Left lung (tissue), 10 donors: ENCODE data around the gene NPIPA5. TPM values are rescaled to one million over a fixed set of nuclear protein-coding genes. Genes with fewer than 3 reads are reported as not detected.
"Not testable (repeated sequence)": the region's sequence is repeated elsewhere in the genome, so short reads cannot be mapped to it uniquely, and the experiment has no call there.

Experiments used
- ATAC-seq: fragments of 200-7000 bp; cut with Tn5 transposase; one replicate; pipeline ENCODE4 v1.9.1; 2020; ENCODE audit warnings: moderate library complexity
- DNase-seq, 4 donors: peaks; one replicate each; pipeline ENCODE4 v3.0.0-alpha.2; 2013 to 2020
- H3K27ac ChIP-seq, 2 donors: fragments of 200-600 bp; sonication (generic) in 1 of 2; one replicate each; pipeline versions ENCODE4 v1.5.0 to v1.8.0; 2020 to 2021
- H3K27me3 ChIP-seq, 2 donors: fragments of 200-600 bp; sonication (generic) in 1 of 2; one replicate each; pipeline versions ENCODE4 v1.5.0 to v1.8.0; 2020 to 2021
- H3K36me3 ChIP-seq, 2 donors: fragments of 200-600 bp; sonication (generic) in 1 of 2; one replicate each; pipeline versions ENCODE4 v1.5.0 to v1.8.0; 2020 to 2021
- H3K4me1 ChIP-seq, 2 donors: fragments of 200-600 bp; one replicate each; pipeline ENCODE4 v1.8.0; 2021
- H3K4me3 ChIP-seq, 2 donors: fragments of 200-600 bp; sonication (generic) in 1 of 2; one replicate each; pipeline versions ENCODE4 v1.5.0 to v1.8.0; 2020 to 2021; ENCODE audit warnings: mild to moderate bottlenecking in 1 of 2
- H3K9me3 ChIP-seq, 2 donors: fragments of 200-600 bp; sonication (generic) in 1 of 2; one replicate each; pipeline versions ENCODE4 v1.5.0 to v1.8.0; 2020 to 2021
- intact Hi-C, 2 donors: fragments of 100-400 bp; cut with DNase I; formaldehyde crosslinking; loops; one replicate each; pipeline versions ENCODE4 v1.11.2 to v1.14.2; 2022
- polyA plus RNA-seq, 6 donors: library from polyadenylated mRNA; unstranded; fragments of 120-200 nt; gene quantifications; one replicate each; pipeline ENCODE4 v1.2.1, GENCODE V29; 2013; ENCODE audit not compliant: insufficient read length in 6 of 6
- total RNA-seq, 2 donors: library from RNA; stranded (reverse); fragmentation: NEBNext Ultra II Directional; extraction: Animal tissue kit (Norgen Biotek cat#: 25700); gene quantifications; one replicate each; pipeline ENCODE4 v1.2.1, GENCODE V29; 2021
- TF ChIP-seq, protein P1 (sequence below), 2 donors: fragments of 200-600 bp; sonication (generic) in 1 of 2; IDR thresholded peaks; one replicate each; pipeline versions ENCODE4 v1.5.0 to v1.8.0; 2021; ENCODE audit warnings: antibody characterized with exemption in 2 of 2
- donor health status: DM: no; HTN: yes; CAD: no.
- donor health status: DM: no; HTN: no; CAD: no.

NPIPA5 gene
- total and polyA plus RNA-seq, 8 donors: 2.5 to 60.3 (median 28.4) TPM

DNA sequence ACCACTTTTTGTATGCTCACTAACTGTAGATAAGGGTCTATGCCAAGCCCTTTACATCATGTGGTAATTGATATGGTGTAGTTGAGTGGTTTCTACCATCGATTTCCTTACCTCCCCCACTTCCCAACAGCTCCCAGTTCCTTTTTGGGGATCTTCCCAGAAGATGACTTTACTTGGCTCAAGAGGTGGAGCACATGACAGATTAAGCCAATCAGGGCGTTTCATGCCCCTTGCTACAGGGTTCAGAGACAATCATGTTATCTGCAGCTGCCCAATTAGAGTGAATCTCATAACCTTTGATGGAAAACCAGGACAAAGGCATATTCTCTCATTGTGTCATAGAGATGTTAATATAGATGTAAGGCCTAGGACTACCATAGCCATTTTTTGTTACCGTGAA, 40.1 kb upstream of the NPIPA5 start:
- no peak for ATAC-seq
- H3K9me3 ChIP-seq: no peaks in the 10 kb centered on the region
- TF ChIP-seq, protein P1, sequence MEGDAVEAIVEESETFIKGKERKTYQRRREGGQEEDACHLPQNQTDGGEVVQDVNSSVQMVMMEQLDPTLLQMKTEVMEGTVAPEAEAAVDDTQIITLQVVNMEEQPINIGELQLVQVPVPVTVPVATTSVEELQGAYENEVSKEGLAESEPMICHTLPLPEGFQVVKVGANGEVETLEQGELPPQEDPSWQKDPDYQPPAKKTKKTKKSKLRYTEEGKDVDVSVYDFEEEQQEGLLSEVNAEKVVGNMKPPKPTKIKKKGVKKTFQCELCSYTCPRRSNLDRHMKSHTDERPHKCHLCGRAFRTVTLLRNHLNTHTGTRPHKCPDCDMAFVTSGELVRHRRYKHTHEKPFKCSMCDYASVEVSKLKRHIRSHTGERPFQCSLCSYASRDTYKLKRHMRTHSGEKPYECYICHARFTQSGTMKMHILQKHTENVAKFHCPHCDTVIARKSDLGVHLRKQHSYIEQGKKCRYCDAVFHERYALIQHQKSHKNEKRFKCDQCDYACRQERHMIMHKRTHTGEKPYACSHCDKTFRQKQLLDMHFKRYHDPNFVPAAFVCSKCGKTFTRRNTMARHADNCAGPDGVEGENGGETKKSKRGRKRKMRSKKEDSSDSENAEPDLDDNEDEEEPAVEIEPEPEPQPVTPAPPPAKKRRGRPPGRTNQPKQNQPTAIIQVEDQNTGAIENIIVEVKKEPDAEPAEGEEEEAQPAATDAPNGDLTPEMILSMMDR (IDR thresholded peaks at IDR 0.05): no peak
- intact Hi-C loops: no loop called here
- H3K27me3 ChIP-seq: no peaks in the 10 kb centered on the region
- no peak for DNase-seq
- no peak overlapping the region for H3K27ac ChIP-seq
- no peaks in the 10 kb centered on the region for H3K4me1 ChIP-seq
- H3K36me3 ChIP-seq: no peaks in the 10 kb centered on the region
- no peak overlapping the region for H3K4me3 ChIP-seq

DNA sequence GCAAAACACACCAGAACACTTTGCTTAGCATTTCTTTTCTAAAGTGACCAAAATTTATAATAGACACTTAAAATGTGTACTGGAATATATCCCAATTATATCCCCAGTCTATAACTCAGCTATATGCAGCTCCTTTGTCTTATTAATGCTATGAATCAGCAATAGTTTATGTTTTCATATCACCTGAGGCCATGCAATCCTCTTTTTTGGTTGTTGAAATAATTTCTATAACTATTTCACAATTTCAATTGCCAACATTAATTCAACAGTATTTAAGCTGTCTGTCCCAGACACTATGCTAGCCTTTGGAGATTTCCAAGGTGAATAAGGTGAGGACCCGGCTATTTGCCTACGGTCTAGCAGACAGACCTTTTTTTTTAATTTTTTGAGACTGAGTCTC, 39.1 kb upstream of the NPIPA5 start:
- H3K4me3 ChIP-seq: no peak overlapping the region
- no peaks in the 10 kb centered on the region for H3K27me3 ChIP-seq
- no peaks in the 10 kb centered on the region for H3K36me3 ChIP-seq
- intact Hi-C loops: no loop called here
- no peaks in the 10 kb centered on the region for H3K4me1 ChIP-seq
- no peak overlapping the region for H3K27ac ChIP-seq
- no peak for DNase-seq
- TF ChIP-seq, protein P1 (IDR thresholded peaks at IDR 0.05): no peak
- ATAC-seq: no peak
- H3K9me3 ChIP-seq: no peaks in the 10 kb centered on the region

DNA sequence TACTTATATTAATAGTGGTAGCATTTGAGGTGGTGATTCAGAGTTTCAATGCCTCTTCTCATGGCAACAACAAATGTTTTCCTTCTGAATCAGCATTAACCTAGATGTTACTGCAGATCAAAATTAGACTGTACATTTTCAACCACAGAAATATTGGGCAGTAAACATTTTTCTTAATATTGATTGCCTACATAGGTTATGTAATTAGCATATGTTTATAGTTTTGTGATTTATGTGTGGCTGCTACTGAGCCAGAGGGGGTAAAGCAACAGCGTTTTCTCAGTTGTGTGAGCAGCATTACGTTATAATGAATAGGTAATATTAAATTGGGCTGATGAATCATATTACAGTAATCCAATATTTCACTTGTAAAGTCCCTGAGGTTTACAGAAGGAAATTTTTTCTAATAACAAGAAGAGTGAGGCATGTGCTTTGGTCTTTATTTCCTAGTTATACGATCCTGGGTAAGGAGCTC, 37.5 kb upstream of the NPIPA5 start:
- TF ChIP-seq, protein P1 (IDR thresholded peaks at IDR 0.05): no peak
- no peaks in the 10 kb centered on the region for H3K27me3 ChIP-seq
- no peaks in the 10 kb centered on the region for H3K9me3 ChIP-seq
- no peak for ATAC-seq
- intact Hi-C loops: no loop called here
- H3K4me3 ChIP-seq: no peak overlapping the region
- H3K27ac ChIP-seq: no peak overlapping the region
- no peaks in the 10 kb centered on the region for H3K4me1 ChIP-seq
- no peak for DNase-seq
- no peaks in the 10 kb centered on the region for H3K36me3 ChIP-seq

DNA sequence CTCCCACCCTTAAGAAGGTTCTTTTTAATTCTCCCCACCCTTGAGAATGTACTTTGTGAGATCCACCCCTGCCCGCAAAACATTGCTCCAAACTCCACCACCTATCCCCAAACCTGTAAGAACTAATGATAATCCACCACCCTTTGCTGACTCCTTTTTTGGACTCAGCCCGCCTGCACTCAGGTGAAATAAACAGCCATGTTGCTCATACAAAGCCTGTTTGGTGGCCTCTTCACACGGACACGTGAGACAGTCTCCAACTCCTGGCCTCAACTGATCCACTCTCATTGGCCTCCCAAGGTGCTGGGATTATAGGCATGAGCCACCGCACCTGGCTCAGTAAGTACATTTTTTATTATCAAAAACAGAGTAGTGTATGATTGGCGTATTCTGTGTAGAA, 31.4 kb upstream of the NPIPA5 start:
- H3K36me3 ChIP-seq, H3K4me3 ChIP-seq, ATAC-seq, H3K27ac ChIP-seq, H3K27me3 ChIP-seq, intact Hi-C loops, DNase-seq, H3K4me1 ChIP-seq, H3K9me3 ChIP-seq: not testable (repeated sequence)

DNA sequence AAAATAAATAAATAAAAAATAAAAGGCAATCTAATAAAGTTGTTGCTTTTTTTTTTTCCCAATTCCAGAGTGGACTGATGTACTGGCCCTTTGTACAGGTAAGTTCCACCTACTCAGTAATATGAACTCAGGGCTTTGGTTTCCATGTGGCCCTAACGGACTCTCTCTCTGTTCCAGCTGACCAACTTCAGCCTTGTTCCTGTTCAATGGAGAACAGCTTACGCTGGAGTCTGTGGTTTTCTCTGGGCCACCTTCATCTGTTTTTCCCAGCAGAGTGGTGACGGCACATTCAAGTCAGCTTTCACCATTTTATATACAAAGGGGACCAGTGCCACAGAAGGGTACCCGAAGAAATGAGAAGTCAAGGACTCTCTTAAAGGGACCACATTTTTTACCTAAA, 29.7 kb upstream of the NPIPA5 start:
- H3K4me1 ChIP-seq: peaks cover 0 to 17% of the 10 kb centered on the region in 2 donors
- H3K27ac ChIP-seq, ATAC-seq, H3K27me3 ChIP-seq, H3K36me3 ChIP-seq, intact Hi-C loops, H3K9me3 ChIP-seq, H3K4me3 ChIP-seq, DNase-seq: not testable (repeated sequence)

DNA sequence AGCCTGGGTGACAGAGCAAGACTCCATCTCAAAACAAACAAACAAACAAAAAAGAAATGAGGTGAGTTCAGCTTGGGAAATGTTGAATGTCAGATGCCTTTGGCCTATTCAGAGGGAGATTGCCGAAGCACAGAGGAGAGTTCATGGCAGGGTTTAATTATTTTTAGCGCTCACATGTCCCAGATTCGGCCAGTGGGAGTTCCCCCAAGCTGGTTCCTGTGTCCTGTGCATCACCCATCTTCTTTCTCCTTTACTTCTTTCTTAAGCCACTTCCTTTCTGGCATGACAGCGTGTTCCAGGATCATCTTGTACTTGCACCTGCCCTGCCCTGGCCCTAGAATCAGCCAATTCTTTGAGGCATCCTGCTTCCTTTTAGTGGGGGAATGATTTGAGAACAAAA, 26.7 kb upstream of the NPIPA5 start:
- H3K27ac ChIP-seq: no peak overlapping the region
- no peak for DNase-seq

DNA sequence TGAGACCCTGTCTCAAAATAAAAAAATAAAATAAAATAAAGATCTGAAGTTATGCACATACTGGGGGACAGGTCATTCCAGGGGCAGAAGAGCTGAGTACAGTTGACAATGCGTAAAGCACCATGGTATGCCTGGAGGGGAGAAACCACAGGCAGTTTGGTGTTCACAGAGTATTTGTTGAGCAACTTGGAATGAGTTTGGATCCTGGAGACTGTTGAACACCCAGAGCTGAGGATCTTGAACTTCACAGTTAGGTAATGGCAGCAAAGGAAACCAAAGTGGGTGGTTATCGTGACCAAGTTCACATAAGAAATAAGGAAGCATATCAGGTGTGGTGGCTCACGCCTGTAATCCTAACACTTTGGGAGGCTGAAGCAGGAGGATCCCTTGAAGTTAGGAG, 26.0 kb upstream of the NPIPA5 start:
- H3K4me1 ChIP-seq: peaks cover 0 to 17% of the 10 kb centered on the region in 2 donors
- H3K9me3 ChIP-seq, ATAC-seq, H3K27ac ChIP-seq, H3K36me3 ChIP-seq, H3K27me3 ChIP-seq, intact Hi-C loops, H3K4me3 ChIP-seq, DNase-seq: not testable (repeated sequence)

More for the DNA sequence above, 26.7 kb upstream of the NPIPA5 start:
- no peaks in the 10 kb centered on the region for H3K27me3 ChIP-seq
- peaks cover 0 to 17% of the 10 kb centered on the region in 2 donors for H3K4me1 ChIP-seq
- ATAC-seq: no peak
- intact Hi-C loops: no loop called here
- H3K36me3 ChIP-seq: no peaks in the 10 kb centered on the region
- H3K4me3 ChIP-seq: no peak overlapping the region
- TF ChIP-seq, protein P1 (IDR thresholded peaks at IDR 0.05): no peak
- H3K9me3 ChIP-seq: no peaks in the 10 kb centered on the region
